ENCODE data around the gene FBXO4. TPM values are rescaled to one million over a fixed set of nuclear protein-coding genes. Genes with fewer than 3 reads are reported as not detected.

FBXO4 gene
- total RNA-seq = 10 to 100 TPM; 11.6 to 14.4 TPM

GRCh38 chr5:41924872-41925554, at the start of gene FBXO4:
FBXO4 (plus strand) TSS chr5:41925281; CDS start chr5:41925310, 29 bp downstream.
- DNase-seq (peak; percentile 89), ATAC-seq (peak; percentile 98)
- Mint-ChIP-seq H3K27ac (peak within 1 kb of the TSS; percentile 89), H3K4me1 (ENCODE audit: low read depth) (peaks cover 14% of the 10 kb centered on the region), H3K36me3 (ENCODE audit: low read depth) (peaks cover 19% of the 10 kb centered on the region), H3K9me3 (ENCODE audit: insufficient read depth) (no peaks in the 10 kb centered on the region), H3K27me3 (ENCODE audit: low read depth) (no peaks in the 10 kb centered on the region), H3K4me3 (peak within 1 kb of the TSS; percentile 86)
- POLR2A ChIA-PET = interaction anchor here (0.7 to 1.9 kb wide), 10 partner anchors 10 to 1559 kb away, joined by 3 to 39 read pairs (median 4); partner anchors contain the start of genes OXCT1 and RIMOC1
- CTCF ChIA-PET = interaction anchor here (0.9 to 1.7 kb wide), 9 partner anchors 9 to 82 kb away, joined by 3 to 8 read pairs (median 4); partner anchors contain the start of gene RIMOC1

- Mint-ChIP-seq H3K27ac (no peak overlapping the region), H3K4me3 (no peak overlapping the region), H3K4me1 (ENCODE audit: low read depth) (peaks cover 12% of the 10 kb centered on the region), H3K27me3 (ENCODE audit: low read depth) (peaks cover 7% of the 10 kb centered on the region), H3K36me3 (ENCODE audit: low read depth) (peaks cover 3% of the 10 kb centered on the region), H3K9me3 (ENCODE audit: insufficient read depth) (no peaks in the 10 kb centered on the region)
- no peak for ATAC-seq
- DNase-seq = no peak
- POLR2A ChIA-PET = interaction anchor here (1.2 to 3.4 kb wide), 2 partner anchors 24 to 28 kb away, joined by 3 to 16 read pairs; partner anchors contain the start of gene RIMOC1
- CTCF ChIA-PET = interaction anchor here (1.0 to 1.5 kb wide), 5 partner anchors 9 to 28 kb away, joined by 3 to 5 read pairs (median 3); partner anchors contain the start of gene RIMOC1
Measured at GRCh38 chr5:41876678-41877077, 48.4 kb upstream of the FBXO4 start.

- POLR2A ChIA-PET = interaction anchor here (1.2 kb wide), 1 partner anchor 23 kb away, joined by 3 read pairs; no protein-coding TSS in a partner anchor
- no peak overlapping the region for H3K27ac Mint-ChIP-seq
- CTCF ChIA-PET = interaction anchor here (1.4 to 1.5 kb wide), 2 partner anchors 8 to 14 kb away, joined by 3 to 5 read pairs; no protein-coding TSS in a partner anchor
Measured at GRCh38 chr5:41877408-41877807, 47.7 kb upstream of the FBXO4 start.

GRCh38 chr5:41878173-41878572, 46.9 kb upstream of the FBXO4 start:
- ATAC-seq (no peak), DNase-seq (no peak)
- CTCF ChIA-PET = no interaction called here
- H3K4me1 Mint-ChIP-seq (ENCODE audit: low read depth) = peaks cover 15% of the 10 kb centered on the region
- POLR2A ChIA-PET = no interaction called here
- H3K4me3 Mint-ChIP-seq = no peak overlapping the region
- H3K9me3 Mint-ChIP-seq (ENCODE audit: insufficient read depth) = no peaks in the 10 kb centered on the region
- peaks cover 7% of the 10 kb centered on the region for H3K27me3 Mint-ChIP-seq (ENCODE audit: low read depth)
- H3K27ac Mint-ChIP-seq = no peak overlapping the region
- peaks cover 3% of the 10 kb centered on the region for H3K36me3 Mint-ChIP-seq (ENCODE audit: low read depth)

More at GRCh38 chr5:41877408-41877807, 47.7 kb upstream of the FBXO4 start:
- no peak for DNase-seq
- Mint-ChIP-seq H3K4me1 (ENCODE audit: low read depth) (peaks cover 10% of the 10 kb centered on the region), H3K36me3 (ENCODE audit: low read depth) (peaks cover 3% of the 10 kb centered on the region), H3K27me3 (ENCODE audit: low read depth) (peaks cover 7% of the 10 kb centered on the region), H3K9me3 (ENCODE audit: insufficient read depth) (no peaks in the 10 kb centered on the region), H3K4me3 (no peak overlapping the region)
- no peak for ATAC-seq

GRCh38 chr5:41878643-41879478, 46.2 kb upstream of the FBXO4 start:
- Mint-ChIP-seq H3K9me3 (ENCODE audit: insufficient read depth) (no peaks in the 10 kb centered on the region), H3K36me3 (ENCODE audit: low read depth) (peaks cover 3% of the 10 kb centered on the region), H3K4me3 (no peak overlapping the region), H3K27ac (no peak overlapping the region), H3K4me1 (ENCODE audit: low read depth) (peaks cover 15% of the 10 kb centered on the region), H3K27me3 (ENCODE audit: low read depth) (peaks cover 7% of the 10 kb centered on the region)
- DNase-seq (no peak), ATAC-seq (no peak)
- CTCF ChIA-PET = no interaction called here
- POLR2A ChIA-PET = no interaction called here

GRCh38 chr5:41882765-41883164, 42.3 kb upstream of the FBXO4 start:
- DNase-seq = no peak
- CTCF ChIA-PET = interaction anchor here (0.6 to 0.8 kb wide), 3 partner anchors 16 to 129 kb away, joined by 3 to 4 read pairs (median 3); no protein-coding TSS in a partner anchor
- Mint-ChIP-seq H3K27ac (no peak overlapping the region), H3K4me1 (ENCODE audit: low read depth) (peaks cover 12% of the 10 kb centered on the region), H3K4me3 (no peak overlapping the region), H3K36me3 (ENCODE audit: low read depth) (no peaks in the 10 kb centered on the region), H3K27me3 (ENCODE audit: low read depth) (peaks cover 6% of the 10 kb centered on the region), H3K9me3 (ENCODE audit: insufficient read depth) (no peaks in the 10 kb centered on the region)
- no peak for ATAC-seq
- POLR2A ChIA-PET = no interaction called here

GRCh38 chr5:41883243-41883642, 41.8 kb upstream of the FBXO4 start:
- ATAC-seq (no peak), DNase-seq (no peak)
- Mint-ChIP-seq H3K9me3 (ENCODE audit: insufficient read depth) (no peaks in the 10 kb centered on the region), H3K27ac (no peak overlapping the region), H3K4me1 (ENCODE audit: low read depth) (peaks cover 12% of the 10 kb centered on the region), H3K4me3 (no peak overlapping the region), H3K27me3 (ENCODE audit: low read depth) (peaks cover 5% of the 10 kb centered on the region), H3K36me3 (ENCODE audit: low read depth) (no peaks in the 10 kb centered on the region)
- POLR2A ChIA-PET = interaction anchor here (1.1 kb wide), 1 partner anchor 10 kb away, joined by 3 read pairs; no protein-coding TSS in a partner anchor
- CTCF ChIA-PET = interaction anchor here (0.6 to 1.2 kb wide), 2 partner anchors 27 to 129 kb away, joined by 3 read pairs; no protein-coding TSS in a partner anchor

GRCh38 chr5:41883936-41884335, 41.1 kb upstream of the FBXO4 start:
- no peak for ATAC-seq

GRCh38 chr5:41885286-41885685, 39.8 kb upstream of the FBXO4 start:
- H3K4me1 Mint-ChIP-seq (ENCODE audit: low read depth) = peaks cover 12% of the 10 kb centered on the region
- peaks cover 10% of the 10 kb centered on the region for H3K27me3 Mint-ChIP-seq (ENCODE audit: low read depth)
- POLR2A ChIA-PET = interaction anchor here (1.1 to 1.2 kb wide), 2 partner anchors 15 to 18 kb away, joined by 3 read pairs; partner anchors contain the start of genes OXCT1 and RIMOC1
- H3K4me3 Mint-ChIP-seq = no peak overlapping the region
- no peak overlapping the region for H3K27ac Mint-ChIP-seq
- ATAC-seq (peak; percentile 51), DNase-seq (no peak)
- no peaks in the 10 kb centered on the region for H3K9me3 Mint-ChIP-seq (ENCODE audit: insufficient read depth)
- no peaks in the 10 kb centered on the region for H3K36me3 Mint-ChIP-seq (ENCODE audit: low read depth)
- CTCF ChIA-PET = interaction anchor here (1.3 kb wide), 1 partner anchor 8 kb away, joined by 5 read pairs; no protein-coding TSS in a partner anchor

More at GRCh38 chr5:41883936-41884335, 41.1 kb upstream of the FBXO4 start:
- CTCF ChIA-PET = interaction anchor here (1.2 kb wide), 1 partner anchor 27 kb away, joined by 3 read pairs; no protein-coding TSS in a partner anchor
- DNase-seq = no peak
- H3K4me1 Mint-ChIP-seq (ENCODE audit: low read depth) = peaks cover 12% of the 10 kb centered on the region
- H3K27me3 Mint-ChIP-seq (ENCODE audit: low read depth) = peaks cover 7% of the 10 kb centered on the region
- POLR2A ChIA-PET = interaction anchor here (0.7 to 1.1 kb wide), 2 partner anchors 9 to 10 kb away, joined by 3 read pairs; no protein-coding TSS in a partner anchor
- no peaks in the 10 kb centered on the region for H3K9me3 Mint-ChIP-seq (ENCODE audit: insufficient read depth)
- H3K27ac Mint-ChIP-seq = no peak overlapping the region
- H3K36me3 Mint-ChIP-seq (ENCODE audit: low read depth) = no peaks in the 10 kb centered on the region
- no peak overlapping the region for H3K4me3 Mint-ChIP-seq

GRCh38 chr5:41891066-41891707, 33.9 kb upstream of the FBXO4 start:
- peaks cover 22% of the 10 kb centered on the region for H3K4me1 Mint-ChIP-seq (ENCODE audit: low read depth)
- ATAC-seq (peak; percentile 51), DNase-seq (no peak)
- no peak overlapping the region for H3K4me3 Mint-ChIP-seq
- H3K27me3 Mint-ChIP-seq (ENCODE audit: low read depth) = peaks cover 21% of the 10 kb centered on the region
- ChIA-PET POLR2A (interaction anchor here (1.3 to 2.1 kb wide), 3 partner anchors 13 to 21 kb away, joined by 3 to 9 read pairs (median 5); partner anchors contain the start of genes OXCT1 and RIMOC1), CTCF (interaction anchor here (1.2 to 1.7 kb wide), 4 partner anchors 13 to 35 kb away, joined by 3 to 4 read pairs (median 4); partner anchors contain the start of gene RIMOC1)
- no peaks in the 10 kb centered on the region for H3K36me3 Mint-ChIP-seq (ENCODE audit: low read depth)
- H3K9me3 Mint-ChIP-seq (ENCODE audit: insufficient read depth) = no peaks in the 10 kb centered on the region
- no peak overlapping the region for H3K27ac Mint-ChIP-seq

GRCh38 chr5:41892031-41892430, 33.0 kb upstream of the FBXO4 start:
- peaks cover 29% of the 10 kb centered on the region for H3K27me3 Mint-ChIP-seq (ENCODE audit: low read depth)
- H3K4me3 Mint-ChIP-seq = no peak overlapping the region
- peaks cover 22% of the 10 kb centered on the region for H3K4me1 Mint-ChIP-seq (ENCODE audit: low read depth)
- H3K27ac Mint-ChIP-seq = no peak overlapping the region
- no peaks in the 10 kb centered on the region for H3K9me3 Mint-ChIP-seq (ENCODE audit: insufficient read depth)
- DNase-seq (no peak), ATAC-seq (no peak)
- ChIA-PET CTCF (interaction anchor here (1.2 to 1.7 kb wide), 5 partner anchors 12 to 36 kb away, joined by 3 to 4 read pairs (median 4); partner anchors contain the start of genes FBXO4 and RIMOC1), POLR2A (interaction anchor here (1.6 to 2.1 kb wide), 2 partner anchors 12 to 18 kb away, joined by 5 to 9 read pairs; partner anchors contain the start of gene RIMOC1)
- H3K36me3 Mint-ChIP-seq (ENCODE audit: low read depth) = no peaks in the 10 kb centered on the region
